Measurements from ENCODE around the gene NTN4.
"Not testable (repeated sequence)": the region's sequence is repeated elsewhere in the genome, so short reads cannot be mapped to it uniquely, and the experiment has no call there.

NTN4 gene

GRCh38 chr12:95815632-95816212, 25.2 kb upstream of the NTN4 start:
- H3K4me1 ChIP-seq (ENCODE audit: control insufficient read depth in 5 of 5, insufficient read depth in 5 of 5, low read length in 5 of 5) = no peaks in the 10 kb centered on the region
- no peak overlapping the region for H3K4me3 ChIP-seq (ENCODE audit: low read depth in 1 of 5, low read length in 5 of 5)
- no peaks in the 10 kb centered on the region for H3K27me3 ChIP-seq (ENCODE audit: control insufficient read depth in 5 of 5, insufficient read depth in 4 of 5, low read length in 5 of 5)
- H3K9me3 ChIP-seq (ENCODE audit: control insufficient read depth in 5 of 5, low read length in 5 of 5) = no peaks in the 10 kb centered on the region
- H3K9ac ChIP-seq (ENCODE audit: low read length in 5 of 5) = no peak overlapping the region
- no peak overlapping the region for H3K27ac ChIP-seq (ENCODE audit: low read depth, low read length)
- no peaks in the 10 kb centered on the region for H3K36me3 ChIP-seq (ENCODE audit: control insufficient read depth in 5 of 5, insufficient read depth in 5 of 5, low read length in 5 of 5)

DNA sequence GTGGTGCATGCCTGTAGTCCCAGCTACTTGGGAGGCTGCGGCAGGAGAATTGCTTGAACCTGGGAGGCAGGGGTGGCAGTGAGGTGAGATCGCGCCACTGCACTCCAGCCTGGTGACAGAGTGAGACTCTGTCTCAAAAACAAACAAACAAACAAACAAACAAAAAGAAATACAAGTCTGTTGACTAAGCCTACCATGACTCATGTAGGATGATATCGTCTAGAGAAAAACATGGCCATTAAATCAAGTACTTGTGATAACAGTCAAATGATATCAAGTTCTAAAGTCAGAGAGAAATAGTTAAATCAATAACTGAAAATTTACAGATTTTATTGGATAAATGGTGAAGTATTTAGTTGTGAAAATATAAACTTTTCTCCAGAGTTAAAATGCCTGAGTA, 21.6 kb upstream of the NTN4 start:
- H3K4me1 ChIP-seq (ENCODE audit: control insufficient read depth in 5 of 5, insufficient read depth in 5 of 5, low read length in 5 of 5); H3K9ac ChIP-seq (ENCODE audit: low read length in 5 of 5); H3K27me3 ChIP-seq (ENCODE audit: control insufficient read depth in 5 of 5, insufficient read depth in 4 of 5, low read length in 5 of 5); H3K4me3 ChIP-seq (ENCODE audit: low read depth in 1 of 5, low read length in 5 of 5); H3K9me3 ChIP-seq (ENCODE audit: control insufficient read depth in 5 of 5, low read length in 5 of 5); H3K27ac ChIP-seq (ENCODE audit: low read depth, low read length); H3K36me3 ChIP-seq (ENCODE audit: control insufficient read depth in 5 of 5, insufficient read depth in 5 of 5, low read length in 5 of 5): not testable (repeated sequence)

- Histone ChIP-seq H3K4me3 (ENCODE audit: low read depth in 1 of 5, low read length in 5 of 5) (no peak overlapping the region), H3K36me3 (ENCODE audit: control insufficient read depth in 5 of 5, insufficient read depth in 5 of 5, low read length in 5 of 5) (no peaks in the 10 kb centered on the region), H3K9me3 (ENCODE audit: control insufficient read depth in 5 of 5, low read length in 5 of 5) (no peaks in the 10 kb centered on the region), H3K27me3 (ENCODE audit: control insufficient read depth in 5 of 5, insufficient read depth in 4 of 5, low read length in 5 of 5) (no peaks in the 10 kb centered on the region), H3K27ac (ENCODE audit: low read depth, low read length) (no peak overlapping the region), H3K4me1 (ENCODE audit: control insufficient read depth in 5 of 5, insufficient read depth in 5 of 5, low read length in 5 of 5) (no peaks in the 10 kb centered on the region), H3K9ac (ENCODE audit: low read length in 5 of 5) (no peak overlapping the region)
Measured at GRCh38 chr12:95810411-95810810, 19.8 kb upstream of the NTN4 start.

DNA sequence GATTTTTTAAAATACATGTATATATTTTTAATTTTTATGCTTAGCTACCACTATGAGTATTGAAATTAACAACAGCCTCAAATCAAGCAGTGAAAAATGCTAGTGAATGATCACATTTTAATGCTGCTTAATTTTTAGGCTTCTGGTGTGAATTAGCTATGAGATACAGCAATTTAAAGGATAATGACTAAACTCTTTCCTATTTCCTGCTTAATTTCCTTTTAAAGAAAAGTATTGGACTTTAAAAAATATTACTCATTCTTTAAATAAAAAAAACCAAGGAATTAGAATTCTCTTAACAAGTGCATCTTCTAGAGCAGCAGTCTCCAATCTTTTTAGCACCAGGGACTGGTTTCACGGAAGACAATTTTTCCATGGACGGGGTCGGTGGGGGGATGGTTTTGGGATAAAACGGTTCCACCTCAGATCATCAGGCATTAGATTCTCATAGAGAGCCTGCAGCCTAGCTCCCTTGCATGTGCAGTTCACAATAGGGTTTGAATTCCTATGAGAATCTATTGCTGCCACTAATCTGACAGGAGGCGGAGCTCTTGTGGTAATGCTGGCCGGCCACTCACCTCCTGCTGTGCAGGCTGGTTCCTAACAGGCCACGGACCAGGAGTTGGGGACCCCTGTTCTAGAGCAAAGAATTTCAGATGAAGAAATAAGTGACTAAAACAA, 18.6 kb upstream of the NTN4 start:
- no peaks in the 10 kb centered on the region for H3K9me3 ChIP-seq (ENCODE audit: control insufficient read depth in 5 of 5, low read length in 5 of 5)
- no peak overlapping the region for H3K4me3 ChIP-seq (ENCODE audit: low read depth in 1 of 5, low read length in 5 of 5)
- no peaks in the 10 kb centered on the region for H3K36me3 ChIP-seq (ENCODE audit: control insufficient read depth in 5 of 5, insufficient read depth in 5 of 5, low read length in 5 of 5)
- no peak overlapping the region for H3K27ac ChIP-seq (ENCODE audit: low read depth, low read length)
- H3K27me3 ChIP-seq (ENCODE audit: control insufficient read depth in 5 of 5, insufficient read depth in 4 of 5, low read length in 5 of 5) = no peaks in the 10 kb centered on the region
- H3K4me1 ChIP-seq (ENCODE audit: control insufficient read depth in 5 of 5, insufficient read depth in 5 of 5, low read length in 5 of 5) = no peaks in the 10 kb centered on the region
- no peak overlapping the region for H3K9ac ChIP-seq (ENCODE audit: low read length in 5 of 5)

GRCh38 chr12:95808146-95808545, 17.6 kb upstream of the NTN4 start:
- Histone ChIP-seq H3K36me3 (ENCODE audit: control insufficient read depth in 5 of 5, insufficient read depth in 5 of 5, low read length in 5 of 5) (no peaks in the 10 kb centered on the region), H3K4me1 (ENCODE audit: control insufficient read depth in 5 of 5, insufficient read depth in 5 of 5, low read length in 5 of 5) (no peaks in the 10 kb centered on the region), H3K27me3 (ENCODE audit: control insufficient read depth in 5 of 5, insufficient read depth in 4 of 5, low read length in 5 of 5) (no peaks in the 10 kb centered on the region), H3K9ac (ENCODE audit: low read length in 5 of 5) (no peak overlapping the region), H3K9me3 (ENCODE audit: control insufficient read depth in 5 of 5, low read length in 5 of 5) (no peaks in the 10 kb centered on the region), H3K4me3 (ENCODE audit: low read depth in 1 of 5, low read length in 5 of 5) (no peak overlapping the region), H3K27ac (ENCODE audit: low read depth, low read length) (no peak overlapping the region)

- Histone ChIP-seq H3K36me3 (ENCODE audit: control insufficient read depth in 5 of 5, insufficient read depth in 5 of 5, low read length in 5 of 5) (no peaks in the 10 kb centered on the region), H3K27me3 (ENCODE audit: control insufficient read depth in 5 of 5, insufficient read depth in 4 of 5, low read length in 5 of 5) (no peaks in the 10 kb centered on the region), H3K9ac (ENCODE audit: low read length in 5 of 5) (no peak overlapping the region), H3K27ac (ENCODE audit: low read depth, low read length) (peak overlapping the region; percentile 47), H3K9me3 (ENCODE audit: control insufficient read depth in 5 of 5, low read length in 5 of 5) (no peaks in the 10 kb centered on the region), H3K4me1 (ENCODE audit: control insufficient read depth in 5 of 5, insufficient read depth in 5 of 5, low read length in 5 of 5) (no peaks in the 10 kb centered on the region), H3K4me3 (ENCODE audit: low read depth in 1 of 5, low read length in 5 of 5) (no peak overlapping the region)
Measured at GRCh38 chr12:95805864-95806671, 15.5 kb upstream of the NTN4 start.

DNA sequence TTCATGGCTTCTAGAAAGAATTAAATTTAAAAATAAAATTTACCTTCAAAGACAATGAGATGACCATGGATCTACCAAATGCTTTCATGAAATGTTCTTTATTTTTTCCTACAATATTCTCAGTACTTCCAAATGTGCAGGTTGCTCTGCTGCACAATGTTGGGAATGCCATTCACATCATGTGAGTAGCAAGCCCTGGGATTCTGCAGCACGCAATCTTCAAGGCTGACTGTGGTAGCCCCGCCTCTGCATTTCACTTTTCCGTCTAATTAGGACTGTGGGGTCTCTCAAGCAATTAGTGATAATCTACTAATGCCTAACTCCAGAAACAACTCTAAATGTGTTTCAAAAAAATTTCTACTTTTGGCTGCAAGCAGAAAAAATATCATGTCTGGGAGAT, 13.7 kb upstream of the NTN4 start:
- H3K36me3 ChIP-seq (ENCODE audit: control insufficient read depth in 5 of 5, insufficient read depth in 5 of 5, low read length in 5 of 5) = no peaks in the 10 kb centered on the region
- no peaks in the 10 kb centered on the region for H3K27me3 ChIP-seq (ENCODE audit: control insufficient read depth in 5 of 5, insufficient read depth in 4 of 5, low read length in 5 of 5)
- no peak overlapping the region for H3K4me3 ChIP-seq (ENCODE audit: low read depth in 1 of 5, low read length in 5 of 5)
- H3K9me3 ChIP-seq (ENCODE audit: control insufficient read depth in 5 of 5, low read length in 5 of 5) = no peaks in the 10 kb centered on the region
- H3K9ac ChIP-seq (ENCODE audit: low read length in 5 of 5) = no peak overlapping the region
- H3K4me1 ChIP-seq (ENCODE audit: control insufficient read depth in 5 of 5, insufficient read depth in 5 of 5, low read length in 5 of 5) = no peaks in the 10 kb centered on the region
- no peak overlapping the region for H3K27ac ChIP-seq (ENCODE audit: low read depth, low read length)

- Histone ChIP-seq H3K4me1 (ENCODE audit: control insufficient read depth in 5 of 5, insufficient read depth in 5 of 5, low read length in 5 of 5) (no peaks in the 10 kb centered on the region), H3K9me3 (ENCODE audit: control insufficient read depth in 5 of 5, low read length in 5 of 5) (no peaks in the 10 kb centered on the region), H3K27me3 (ENCODE audit: control insufficient read depth in 5 of 5, insufficient read depth in 4 of 5, low read length in 5 of 5) (no peaks in the 10 kb centered on the region), H3K36me3 (ENCODE audit: control insufficient read depth in 5 of 5, insufficient read depth in 5 of 5, low read length in 5 of 5) (no peaks in the 10 kb centered on the region), H3K4me3 (ENCODE audit: low read depth in 1 of 5, low read length in 5 of 5) (no peak overlapping the region), H3K9ac (ENCODE audit: low read length in 5 of 5) (no peak overlapping the region), H3K27ac (ENCODE audit: low read depth, low read length) (no peak overlapping the region)
Measured at GRCh38 chr12:95803817-95804216, 13.3 kb upstream of the NTN4 start.

DNA sequence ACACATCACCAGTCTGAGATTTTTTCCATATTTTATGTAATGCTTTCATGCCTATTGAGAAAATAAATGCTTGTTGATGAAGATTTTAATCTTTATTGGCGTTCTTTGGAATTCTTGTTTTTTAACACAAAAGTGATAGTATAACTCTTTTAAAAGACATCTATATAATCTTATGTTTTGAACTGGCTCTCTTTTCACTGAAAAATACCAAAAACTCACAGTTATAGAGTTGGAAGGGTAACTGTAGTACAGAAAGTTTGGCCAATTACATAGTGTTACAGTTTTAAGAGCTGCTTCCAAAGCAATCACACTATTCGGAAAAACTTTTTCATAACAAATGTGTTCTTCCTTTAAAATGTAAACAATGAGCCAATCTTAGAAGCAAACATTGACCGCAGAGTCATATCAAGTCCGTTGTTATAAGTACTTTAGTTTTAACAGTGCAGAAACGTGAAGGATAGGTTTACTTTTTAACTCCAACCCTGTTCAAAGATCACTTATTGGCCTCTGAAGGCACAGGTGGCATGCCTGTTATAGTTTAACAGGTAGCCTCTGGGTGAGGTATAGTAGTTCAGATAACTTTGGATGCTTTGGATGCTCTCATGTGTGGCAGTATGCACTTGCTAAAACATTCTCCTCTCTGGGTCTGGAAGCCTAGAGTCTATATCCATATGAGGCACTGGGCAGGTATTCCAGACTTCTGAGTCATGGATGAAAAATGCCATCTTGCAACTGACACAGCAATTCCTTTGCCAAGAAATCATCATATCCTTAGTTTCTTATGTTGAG, 12.1 kb upstream of the NTN4 start:
- Histone ChIP-seq H3K27ac (ENCODE audit: low read depth, low read length) (no peak overlapping the region), H3K4me1 (ENCODE audit: control insufficient read depth in 5 of 5, insufficient read depth in 5 of 5, low read length in 5 of 5) (no peaks in the 10 kb centered on the region), H3K36me3 (ENCODE audit: control insufficient read depth in 5 of 5, insufficient read depth in 5 of 5, low read length in 5 of 5) (no peaks in the 10 kb centered on the region), H3K9me3 (ENCODE audit: control insufficient read depth in 5 of 5, low read length in 5 of 5) (no peaks in the 10 kb centered on the region), H3K9ac (ENCODE audit: low read length in 5 of 5) (no peak overlapping the region), H3K4me3 (ENCODE audit: low read depth in 1 of 5, low read length in 5 of 5) (no peak overlapping the region), H3K27me3 (ENCODE audit: control insufficient read depth in 5 of 5, insufficient read depth in 4 of 5, low read length in 5 of 5) (no peaks in the 10 kb centered on the region)

GRCh38 chr12:95796982-95797289, 6.4 kb upstream of the NTN4 start:
- no peak overlapping the region for H3K4me3 ChIP-seq (ENCODE audit: low read depth in 1 of 5, low read length in 5 of 5)
- H3K36me3 ChIP-seq (ENCODE audit: control insufficient read depth in 5 of 5, insufficient read depth in 5 of 5, low read length in 5 of 5) = no peaks in the 10 kb centered on the region
- no peaks in the 10 kb centered on the region for H3K9me3 ChIP-seq (ENCODE audit: control insufficient read depth in 5 of 5, low read length in 5 of 5)
- no peaks in the 10 kb centered on the region for H3K27me3 ChIP-seq (ENCODE audit: control insufficient read depth in 5 of 5, insufficient read depth in 4 of 5, low read length in 5 of 5)
- no peak overlapping the region for H3K27ac ChIP-seq (ENCODE audit: low read depth, low read length)
- no peaks in the 10 kb centered on the region for H3K4me1 ChIP-seq (ENCODE audit: control insufficient read depth in 5 of 5, insufficient read depth in 5 of 5, low read length in 5 of 5)
- no peak overlapping the region for H3K9ac ChIP-seq (ENCODE audit: low read length in 5 of 5)
